MM.1S (cell line): ENCODE data around the gene TRIP6.

ENCODE experiments used
- EZH2 ChIP-seq: fragments of 300-600 bp; sonication (generic); optimal IDR thresholded peaks from 2 replicates; pipeline ENCODE3; 2017; ENCODE audit warnings: low read depth, mild to moderate bottlenecking, antibody characterized with exemption, low read length, mixed read lengths
- EZH2phosphoT487 ChIP-seq: fragments of 300-600 bp; sonication (generic); IDR thresholded peaks from 2 replicates; pipeline ENCODE4 v1.6.1; 2018; ENCODE audit warnings: antibody characterized with exemption, low read length
- TF ChIP-seq, protein P1 (sequence below): fragments of 300-600 bp; sonication (generic); IDR thresholded peaks from 2 replicates; pipeline ENCODE4 v1.5.1; 2016; ENCODE audit warnings: antibody characterized with exemption, low read length, mixed read lengths

DNA sequence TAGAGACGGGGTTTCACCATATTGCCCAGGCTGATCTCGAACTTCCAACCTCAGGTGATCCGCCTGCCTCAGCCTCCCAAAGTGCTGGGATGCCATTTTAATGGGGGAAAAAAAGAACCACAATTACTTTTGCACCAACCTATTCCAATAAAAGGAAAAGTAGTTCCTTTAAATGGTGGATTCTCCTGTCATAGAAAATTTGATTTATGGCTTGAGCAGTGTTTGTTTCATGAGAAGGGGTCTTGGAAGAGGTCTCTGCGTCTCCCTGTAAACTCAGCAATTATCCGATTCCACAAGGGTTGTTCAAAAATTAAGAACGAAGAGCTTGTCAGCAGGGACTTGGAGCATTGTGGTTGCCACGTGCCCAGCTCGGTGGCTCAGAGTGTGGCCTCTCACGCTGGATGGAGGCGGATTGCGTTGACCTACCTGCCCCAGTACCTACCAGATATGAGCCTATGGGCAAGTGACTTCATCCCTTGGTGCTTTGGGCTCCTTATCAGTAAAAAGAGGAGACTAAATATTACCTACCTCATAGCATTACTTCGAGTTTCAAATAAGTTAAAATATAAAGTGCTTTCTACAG lies 2.8 kb upstream of the TRIP6 start:
- TF ChIP-seq, protein P1, sequence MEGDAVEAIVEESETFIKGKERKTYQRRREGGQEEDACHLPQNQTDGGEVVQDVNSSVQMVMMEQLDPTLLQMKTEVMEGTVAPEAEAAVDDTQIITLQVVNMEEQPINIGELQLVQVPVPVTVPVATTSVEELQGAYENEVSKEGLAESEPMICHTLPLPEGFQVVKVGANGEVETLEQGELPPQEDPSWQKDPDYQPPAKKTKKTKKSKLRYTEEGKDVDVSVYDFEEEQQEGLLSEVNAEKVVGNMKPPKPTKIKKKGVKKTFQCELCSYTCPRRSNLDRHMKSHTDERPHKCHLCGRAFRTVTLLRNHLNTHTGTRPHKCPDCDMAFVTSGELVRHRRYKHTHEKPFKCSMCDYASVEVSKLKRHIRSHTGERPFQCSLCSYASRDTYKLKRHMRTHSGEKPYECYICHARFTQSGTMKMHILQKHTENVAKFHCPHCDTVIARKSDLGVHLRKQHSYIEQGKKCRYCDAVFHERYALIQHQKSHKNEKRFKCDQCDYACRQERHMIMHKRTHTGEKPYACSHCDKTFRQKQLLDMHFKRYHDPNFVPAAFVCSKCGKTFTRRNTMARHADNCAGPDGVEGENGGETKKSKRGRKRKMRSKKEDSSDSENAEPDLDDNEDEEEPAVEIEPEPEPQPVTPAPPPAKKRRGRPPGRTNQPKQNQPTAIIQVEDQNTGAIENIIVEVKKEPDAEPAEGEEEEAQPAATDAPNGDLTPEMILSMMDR = no peak
- TF ChIP-seq EZH2 = no peak
- TF ChIP-seq EZH2phosphoT487 = no peak
